Measurements from ENCODE around the gene ARHGAP1.

Gene ARHGAP1

GRCh38 chr11:46669711-46670139 lies 30.7 kb downstream of the ARHGAP1 start:
- no peak overlapping the region for H3K27ac ChIP-seq
- peak; percentile 68 for TF ChIP-seq CTCF (IDR thresholded peaks at IDR 0.05)
- TF ChIP-seq ZFX (IDR thresholded peaks at IDR 0.05; ENCODE audit: borderline replicate concordance): no peak

- TF ChIP-seq ZFX (IDR thresholded peaks at IDR 0.05; ENCODE audit: borderline replicate concordance) (no peak), CTCF (IDR thresholded peaks at IDR 0.05) (no peak)
- no peak overlapping the region for H3K27ac ChIP-seq
Observed at GRCh38 chr11:46668480-46669085, 31.8 kb downstream of the ARHGAP1 start.

GRCh38 chr11:46667043-46667481 lies 33.4 kb downstream of the ARHGAP1 start:
- no peak overlapping the region for H3K27ac ChIP-seq
- no peak for TF ChIP-seq CTCF (IDR thresholded peaks at IDR 0.05)
- TF ChIP-seq ZFX (IDR thresholded peaks at IDR 0.05; ENCODE audit: borderline replicate concordance): no peak

GRCh38 chr11:46666516-46666915 lies 33.9 kb downstream of the ARHGAP1 start:
- no peak overlapping the region for H3K27ac ChIP-seq

GRCh38 chr11:46665356-46665755 lies 35.1 kb downstream of the ARHGAP1 start:
- TF ChIP-seq CTCF (IDR thresholded peaks at IDR 0.05): no peak
- TF ChIP-seq ZFX (IDR thresholded peaks at IDR 0.05; ENCODE audit: borderline replicate concordance): no peak
- H3K27ac ChIP-seq: no peak overlapping the region

More at GRCh38 chr11:46666516-46666915, 33.9 kb downstream of the ARHGAP1 start:
- TF ChIP-seq ZFX (IDR thresholded peaks at IDR 0.05; ENCODE audit: borderline replicate concordance): no peak
- no peak for TF ChIP-seq CTCF (IDR thresholded peaks at IDR 0.05)

GRCh38 chr11:46664612-46665011 lies 35.8 kb downstream of the ARHGAP1 start:
- TF ChIP-seq ZFX (IDR thresholded peaks at IDR 0.05; ENCODE audit: borderline replicate concordance) (no peak), CTCF (IDR thresholded peaks at IDR 0.05) (no peak)
- no peak overlapping the region for H3K27ac ChIP-seq

GRCh38 chr11:46663277-46663940 lies 37.0 kb downstream of the ARHGAP1 start:
- H3K27ac ChIP-seq: no peak overlapping the region
- no peak for TF ChIP-seq ZFX (IDR thresholded peaks at IDR 0.05; ENCODE audit: borderline replicate concordance)
- TF ChIP-seq CTCF (IDR thresholded peaks at IDR 0.05): no peak
